Skeletal muscle satellite cell (primary cell): ENCODE data around the gene TMEM234.

Experiments used
- H3K27me3 ChIP-seq: 2 replicates; pipeline ENCODE4 v1.7.0; 2013; ENCODE audit warnings: low read length; ENCODE audit not compliant: control insufficient read depth, insufficient read depth
- H3K36me3 ChIP-seq: 2 replicates; pipeline ENCODE4 v1.7.0; 2013; ENCODE audit warnings: mild to moderate bottlenecking, control low read depth, low read length; ENCODE audit not compliant: insufficient read depth
- H3K4me1 ChIP-seq: 2 replicates; pipeline ENCODE4 v1.7.0; 2013; ENCODE audit warnings: low read length; ENCODE audit not compliant: control insufficient read depth, insufficient read depth
- H3K4me2 ChIP-seq: 2 replicates; pipeline ENCODE4 v1.7.0; 2013; ENCODE audit warnings: mild to moderate bottlenecking, low read length
- H3K4me3 ChIP-seq: 2 replicates; pipeline ENCODE4 v1.7.0; 2013; ENCODE audit warnings: low read length
- H3K9ac ChIP-seq: 2 replicates; pipeline ENCODE4 v1.7.0; 2013; ENCODE audit warnings: mild to moderate bottlenecking, low read depth, low read length, moderate library complexity
- H3K9me3 ChIP-seq: replicated peaks from 2 replicates; pipeline ENCODE4 v1.7.0; 2013; ENCODE audit warnings: mild to moderate bottlenecking, control low read depth, low read length

TMEM234 gene

DNA sequence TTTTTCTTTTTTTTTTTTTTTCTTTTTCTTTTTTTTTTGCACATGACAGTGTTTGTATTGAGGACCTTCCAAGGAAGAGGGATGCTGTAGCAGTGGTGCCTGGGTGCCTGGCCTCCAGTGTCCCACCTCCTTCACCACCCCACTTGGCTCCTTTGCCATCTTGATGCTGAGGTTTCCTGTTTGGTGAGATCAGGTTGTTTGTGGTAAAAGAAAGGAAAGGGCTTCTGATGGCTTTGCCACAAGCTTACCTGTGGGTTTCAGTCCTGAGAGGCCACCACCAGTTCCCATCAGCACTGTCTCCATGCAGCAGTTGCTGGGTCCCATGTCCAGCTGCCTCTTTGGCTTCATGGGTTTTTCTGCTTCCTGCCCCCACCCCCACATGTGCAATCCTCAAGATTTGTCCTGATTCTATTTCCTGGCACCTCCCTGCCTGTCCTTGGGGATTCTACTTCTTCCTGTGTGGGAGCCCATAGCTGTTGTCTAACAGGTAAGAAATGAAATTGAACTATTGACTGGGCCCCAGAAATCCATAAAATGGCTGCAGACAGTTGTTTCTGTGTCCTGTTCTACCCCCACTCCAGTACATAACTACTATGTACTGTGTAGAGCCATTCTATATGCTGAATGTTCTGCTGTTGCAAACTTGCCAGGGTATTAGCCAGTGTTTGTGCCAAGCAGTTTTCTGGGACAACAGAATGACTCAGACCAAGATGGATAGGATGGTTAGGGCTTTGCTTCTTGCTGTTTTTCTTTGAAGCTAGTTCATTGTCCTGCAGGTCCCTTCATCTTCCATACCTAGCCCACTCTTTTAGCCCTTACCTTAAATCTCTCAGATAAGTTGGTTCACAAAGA lies 26.0 kb downstream of the TMEM234 start:
- peaks cover 78% of the 10 kb centered on the region for H3K36me3 ChIP-seq

DNA sequence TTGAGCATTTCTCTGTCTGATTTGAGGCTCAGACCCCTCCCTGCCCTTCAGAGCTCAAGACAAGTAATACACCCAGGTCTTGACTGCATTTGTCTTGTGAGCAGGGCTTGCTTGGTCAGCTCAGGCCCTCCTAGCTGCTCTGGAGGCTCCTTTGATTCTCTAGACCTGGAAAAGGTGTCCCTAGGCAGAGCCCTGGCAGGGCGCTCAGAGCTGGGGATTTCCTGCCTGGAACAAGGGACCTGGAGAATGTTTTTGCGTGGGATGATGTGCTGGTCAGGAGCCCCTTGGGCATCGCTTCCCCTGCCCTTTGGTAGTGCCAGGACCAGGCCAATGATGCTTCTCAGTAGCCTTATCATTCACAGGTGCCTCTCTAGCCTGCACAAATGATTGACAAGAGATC lies 26.6 kb downstream of the TMEM234 start:
- H3K4me1 ChIP-seq, result peaks cover 25% of the 10 kb centered on the region
- no peaks in the 10 kb centered on the region for H3K9me3 ChIP-seq
- peaks cover 84% of the 10 kb centered on the region for H3K36me3 ChIP-seq
- H3K27me3 ChIP-seq, result no peaks in the 10 kb centered on the region
- no peak overlapping the region for H3K9ac ChIP-seq
- H3K4me3 ChIP-seq, result no peak overlapping the region
- no peak overlapping the region for H3K4me2 ChIP-seq

More for the DNA sequence above, 26.0 kb downstream of the TMEM234 start:
- peaks cover 32% of the 10 kb centered on the region for H3K4me1 ChIP-seq
- H3K27me3 ChIP-seq, result no peaks in the 10 kb centered on the region
- H3K9ac ChIP-seq, result no peak overlapping the region
- H3K4me3 ChIP-seq, result no peak overlapping the region
- no peak overlapping the region for H3K4me2 ChIP-seq
- no peaks in the 10 kb centered on the region for H3K9me3 ChIP-seq

DNA sequence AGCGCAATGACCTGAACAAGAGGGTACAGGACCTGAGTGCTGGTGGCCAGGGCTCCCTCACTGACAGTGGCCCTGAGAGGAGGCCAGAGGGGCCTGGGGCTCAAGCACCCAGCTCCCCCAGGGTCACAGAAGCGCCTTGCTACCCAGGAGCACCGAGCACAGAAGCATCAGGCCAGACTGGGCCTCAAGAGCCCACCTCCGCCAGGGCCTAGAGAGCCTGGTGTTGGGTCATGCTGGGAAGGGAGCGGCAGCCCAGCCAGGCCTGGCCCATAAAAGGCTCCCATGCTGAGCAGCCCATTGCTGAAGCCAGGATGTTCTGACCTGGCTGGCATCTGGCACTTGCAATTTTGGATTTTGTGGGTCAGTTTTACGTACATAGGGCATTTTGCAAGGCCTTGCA lies 27.2 kb downstream of the TMEM234 start:
- no peak overlapping the region for H3K4me2 ChIP-seq
- H3K36me3 ChIP-seq, result peaks cover 89% of the 10 kb centered on the region
- H3K27me3 ChIP-seq, result no peaks in the 10 kb centered on the region
- H3K9ac ChIP-seq, result no peak overlapping the region
- peaks cover 20% of the 10 kb centered on the region for H3K4me1 ChIP-seq
- H3K4me3 ChIP-seq, result no peak overlapping the region
- H3K9me3 ChIP-seq, result no peaks in the 10 kb centered on the region

DNA sequence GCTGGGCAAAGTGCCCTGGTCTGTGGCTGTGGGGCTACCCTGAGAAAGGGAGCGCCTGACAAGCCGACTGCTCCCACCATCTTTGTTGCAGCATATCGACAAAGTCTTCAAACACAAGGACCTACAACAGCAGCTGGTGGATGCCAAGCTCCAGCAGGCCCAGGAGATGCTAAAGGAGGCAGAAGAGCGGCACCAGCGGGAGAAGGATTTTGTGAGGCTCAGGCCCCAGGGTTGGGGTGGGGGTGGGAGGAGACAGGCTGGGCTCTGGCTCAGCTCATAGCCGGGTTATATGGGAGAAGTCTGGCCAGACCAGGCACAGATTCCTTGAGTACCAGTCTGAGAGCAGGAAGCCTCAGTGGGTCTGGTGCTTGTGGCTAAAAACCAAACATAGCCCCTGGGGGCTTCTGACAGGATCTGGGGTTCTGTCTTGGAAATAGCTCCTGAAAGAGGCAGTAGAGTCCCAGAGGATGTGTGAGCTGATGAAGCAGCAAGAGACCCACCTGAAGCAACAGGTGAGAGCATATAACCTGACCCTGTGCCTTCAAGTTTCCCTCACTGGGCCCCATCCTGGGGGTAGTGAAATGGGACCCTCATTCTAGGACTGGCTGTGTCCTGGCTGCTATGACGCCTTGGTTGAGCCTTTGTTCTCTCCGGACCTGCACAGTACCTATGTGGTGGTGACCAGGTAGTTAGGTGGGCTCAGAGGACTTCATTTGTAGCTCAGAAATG lies 29.8 kb downstream of the TMEM234 start:
- H3K27me3 ChIP-seq, result no peaks in the 10 kb centered on the region
- H3K9ac ChIP-seq, result no peak overlapping the region
- peaks cover 12% of the 10 kb centered on the region for H3K4me1 ChIP-seq
- H3K4me2 ChIP-seq, result no peak overlapping the region
- no peak overlapping the region for H3K4me3 ChIP-seq
- H3K9me3 ChIP-seq, result no peaks in the 10 kb centered on the region
- peaks cover 98% of the 10 kb centered on the region for H3K36me3 ChIP-seq

DNA sequence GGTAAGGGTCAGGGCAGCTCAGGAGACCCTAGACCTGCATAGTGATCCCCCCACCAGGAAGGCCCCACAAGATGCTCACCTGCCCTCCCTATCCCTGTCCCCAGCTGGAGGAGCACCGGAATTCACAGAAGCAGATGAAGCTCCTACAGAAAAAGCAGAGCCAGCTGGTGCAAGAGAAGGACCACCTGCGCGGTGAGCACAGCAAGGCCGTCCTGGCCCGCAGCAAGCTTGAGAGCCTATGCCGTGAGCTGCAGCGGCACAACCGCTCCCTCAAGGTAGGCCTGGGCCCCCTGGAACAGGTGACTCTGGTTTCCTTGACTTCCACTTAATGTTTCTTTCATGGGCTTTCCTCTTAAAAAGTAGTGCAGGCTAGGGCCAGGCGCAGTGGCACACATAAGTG lies 34.3 kb downstream of the TMEM234 start:
- Histone ChIP-seq H3K9ac (no peak overlapping the region), H3K9me3 (no peaks in the 10 kb centered on the region), H3K36me3 (peaks cover 85% of the 10 kb centered on the region), H3K4me2 (no peak overlapping the region), H3K4me1 (peaks cover 7% of the 10 kb centered on the region), H3K27me3 (no peaks in the 10 kb centered on the region), H3K4me3 (no peak overlapping the region)

DNA sequence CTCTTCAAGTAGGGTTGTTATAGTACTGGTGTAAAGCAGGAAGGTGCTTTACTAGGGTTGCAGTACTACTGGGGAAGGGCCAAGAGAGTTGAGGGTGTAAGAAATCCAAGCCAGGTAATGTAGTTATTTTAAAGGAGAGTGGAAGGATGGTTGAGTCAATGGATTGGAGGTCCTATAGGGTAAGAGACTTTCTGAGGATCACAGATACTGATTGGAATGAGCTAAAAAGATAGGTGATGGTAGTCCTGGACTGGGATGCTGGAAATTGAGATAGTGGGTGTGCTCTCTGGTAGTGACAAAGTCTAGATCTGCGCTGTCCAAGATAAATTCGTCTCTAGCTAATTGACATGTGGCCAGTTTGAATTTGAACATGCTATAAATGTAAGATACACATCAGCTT lies 35.7 kb downstream of the TMEM234 start:
- H3K4me3 ChIP-seq, result no peak overlapping the region
- H3K4me1 ChIP-seq, result peaks cover 15% of the 10 kb centered on the region
- H3K9me3 ChIP-seq, result no peaks in the 10 kb centered on the region
- no peak overlapping the region for H3K9ac ChIP-seq
- H3K27me3 ChIP-seq, result no peaks in the 10 kb centered on the region
- peaks cover 76% of the 10 kb centered on the region for H3K36me3 ChIP-seq
- H3K4me2 ChIP-seq, result no peak overlapping the region

DNA sequence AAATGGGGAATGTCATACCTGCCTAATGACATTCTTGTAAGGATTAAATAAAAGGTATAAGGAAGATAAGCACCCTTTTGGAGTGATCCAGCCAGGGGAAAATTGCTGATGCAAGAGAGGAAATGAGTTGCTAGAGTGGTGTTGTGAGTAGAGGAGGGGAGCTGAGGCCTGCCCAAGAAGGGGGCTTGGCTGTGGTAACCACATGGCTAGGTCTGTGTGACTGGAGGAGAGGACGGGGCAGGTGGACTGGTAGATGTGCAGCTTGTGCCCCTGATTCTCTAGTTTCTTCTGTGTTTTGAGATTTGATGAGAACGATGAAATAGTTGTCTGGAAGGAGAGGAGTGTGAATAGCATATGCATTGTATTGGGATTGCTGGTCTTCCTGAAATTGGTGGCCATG lies 36.1 kb downstream of the TMEM234 start:
- Histone ChIP-seq H3K9me3 (no peaks in the 10 kb centered on the region), H3K27me3 (no peaks in the 10 kb centered on the region), H3K4me1 (peaks cover 19% of the 10 kb centered on the region), H3K9ac (no peak overlapping the region), H3K36me3 (peaks cover 76% of the 10 kb centered on the region), H3K4me3 (no peak overlapping the region), H3K4me2 (no peak overlapping the region)

DNA sequence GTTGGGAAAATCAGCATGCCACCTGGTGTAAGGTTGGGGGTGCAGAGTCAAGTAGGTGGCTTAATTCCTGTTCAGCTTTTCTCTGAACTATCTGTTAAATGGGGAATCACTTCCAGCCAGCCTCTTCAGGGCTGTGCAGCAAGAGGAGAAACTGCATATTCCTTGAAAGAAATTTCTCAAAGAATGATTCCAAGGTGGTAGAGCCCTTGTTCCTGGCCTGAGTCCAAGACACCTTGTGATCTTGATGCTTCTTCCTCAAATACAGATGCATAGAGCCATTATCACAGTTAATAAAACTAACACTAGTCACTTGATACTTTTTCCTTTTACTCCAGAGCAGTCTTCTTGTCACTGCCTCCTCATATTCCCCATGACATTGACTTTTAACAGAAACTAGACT lies 37.5 kb downstream of the TMEM234 start:
- no peak overlapping the region for H3K4me3 ChIP-seq
- H3K4me2 ChIP-seq, result peak overlapping the region; percentile 9
- no peaks in the 10 kb centered on the region for H3K27me3 ChIP-seq
- peaks cover 21% of the 10 kb centered on the region for H3K4me1 ChIP-seq
- no peak overlapping the region for H3K9ac ChIP-seq
- no peaks in the 10 kb centered on the region for H3K9me3 ChIP-seq
- peaks cover 63% of the 10 kb centered on the region for H3K36me3 ChIP-seq

- Histone ChIP-seq H3K4me1 (peaks cover 28% of the 10 kb centered on the region), H3K4me3 (peak overlapping the region; percentile 76), H3K36me3 (peaks cover 38% of the 10 kb centered on the region), H3K9me3 (no peaks in the 10 kb centered on the region), H3K27me3 (no peaks in the 10 kb centered on the region), H3K4me2 (peak overlapping the region; percentile 88), H3K9ac (peak overlapping the region; percentile 96)
Observed at GRCh38 chr1:32182060-32182459, 40.1 kb downstream of the TMEM234 start.

GRCh38 chr1:32181563-32181962 lies 40.6 kb downstream of the TMEM234 start:
- Histone ChIP-seq H3K9ac (peak overlapping the region; percentile 96), H3K36me3 (peaks cover 33% of the 10 kb centered on the region), H3K9me3 (no peaks in the 10 kb centered on the region), H3K27me3 (no peaks in the 10 kb centered on the region), H3K4me3 (peak overlapping the region; percentile 76), H3K4me2 (peak overlapping the region; percentile 88), H3K4me1 (peaks cover 28% of the 10 kb centered on the region)

DNA sequence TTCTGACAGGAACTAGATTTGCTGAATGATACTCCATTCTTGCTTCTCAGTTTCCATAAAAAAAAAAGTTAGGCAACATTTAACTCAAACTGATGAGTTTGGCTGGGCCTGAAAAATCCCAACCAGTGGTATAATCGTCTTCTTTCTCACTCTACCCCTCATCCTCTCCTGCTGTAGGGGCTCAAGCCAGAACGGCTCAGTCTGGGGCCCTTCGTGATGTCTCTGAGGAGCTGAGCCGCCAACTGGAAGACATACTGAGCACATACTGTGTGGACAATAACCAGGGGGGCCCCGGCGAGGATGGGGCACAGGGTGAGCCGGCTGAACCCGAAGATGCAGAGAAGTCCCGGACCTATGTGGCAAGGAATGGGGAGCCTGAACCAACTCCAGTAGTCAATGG lies 41.1 kb downstream of the TMEM234 start:
- Histone ChIP-seq H3K27me3 (no peaks in the 10 kb centered on the region), H3K9me3 (no peaks in the 10 kb centered on the region), H3K36me3 (peaks cover 28% of the 10 kb centered on the region), H3K9ac (peak overlapping the region; percentile 96), H3K4me3 (peak overlapping the region; percentile 76), H3K4me2 (peak overlapping the region; percentile 88), H3K4me1 (peaks cover 28% of the 10 kb centered on the region)
